Mammary epithelial cell (primary cell): ENCODE data around the gene OGDHL.

ENCODE experiments used
- CTCF ChIP-seq, 2 donors: IDR thresholded peaks in 1 of 2; conservative IDR thresholded peaks in 1 of 2; 2 replicates each; pipeline ENCODE4 v1.5.1; 2011 to 2012; ENCODE audit warnings: inconsistent platforms in 2 of 2, low read length in 2 of 2, mild to moderate bottlenecking in 2 of 2, control low read depth in 1 of 2, low read depth in 1 of 2; ENCODE audit not compliant: insufficient read depth in 1 of 2; ENCODE audit errors: extremely low read depth in 1 of 2
- EZH2 ChIP-seq: IDR thresholded peaks from 2 replicates; pipeline ENCODE4 v1.6.1; 2012; ENCODE audit warnings: low read length, inconsistent platforms, borderline replicate concordance

GRCh38 chr10:49749556-49750491 is 12.3 kb downstream of the OGDHL start:
- TF ChIP-seq CTCF (conservative IDR thresholded peaks at IDR 0.05 in 1 of 2, IDR thresholded peaks at IDR 0.05 in 1 of 2; ENCODE audit: extremely low read depth in 1 of 2, insufficient read depth in 1 of 2, low read depth in 1 of 2, low read length in 2 of 2) (no peak), EZH2 (no peak)
